ENCODE results near the gene EED. TPM values are rescaled to one million over a fixed set of nuclear protein-coding genes. Genes with fewer than 3 reads are reported as not detected.

The EED gene
- polyA plus RNA-seq, 1 donor = 28.0 TPM

- no peak for DNase-seq
Measured at GRCh38 chr11:86232556-86232955, 12.0 kb upstream of the EED start.

GRCh38 chr11:86234831-86235461 lies 9.6 kb upstream of the EED start:
- WGBS (ENCODE audit: insufficient coverage, low lambda C conversion rate) = 83% methylated on average over 1 of the region's 2 CpGs
- H3K4me1 ChIP-seq (ENCODE audit: control insufficient read depth, insufficient read depth, low read length) = no peaks in the 10 kb centered on the region

More at GRCh38 chr11:86232556-86232955, 12.0 kb upstream of the EED start:
- no peaks in the 10 kb centered on the region for H3K27me3 ChIP-seq (ENCODE audit: control insufficient read depth, insufficient read depth, low read length)
- H3K4me3 ChIP-seq (ENCODE audit: low read length) = no peak overlapping the region
- H3K36me3 ChIP-seq (ENCODE audit: control insufficient read depth, insufficient read depth, low read length) = no peaks in the 10 kb centered on the region
- H3K9me3 ChIP-seq (ENCODE audit: control insufficient read depth, low read depth, low read length) = no peaks in the 10 kb centered on the region
- no peak overlapping the region for H3K27ac ChIP-seq (ENCODE audit: low read length)
- H3K4me1 ChIP-seq (ENCODE audit: control insufficient read depth, insufficient read depth, low read length) = no peaks in the 10 kb centered on the region

DNA sequence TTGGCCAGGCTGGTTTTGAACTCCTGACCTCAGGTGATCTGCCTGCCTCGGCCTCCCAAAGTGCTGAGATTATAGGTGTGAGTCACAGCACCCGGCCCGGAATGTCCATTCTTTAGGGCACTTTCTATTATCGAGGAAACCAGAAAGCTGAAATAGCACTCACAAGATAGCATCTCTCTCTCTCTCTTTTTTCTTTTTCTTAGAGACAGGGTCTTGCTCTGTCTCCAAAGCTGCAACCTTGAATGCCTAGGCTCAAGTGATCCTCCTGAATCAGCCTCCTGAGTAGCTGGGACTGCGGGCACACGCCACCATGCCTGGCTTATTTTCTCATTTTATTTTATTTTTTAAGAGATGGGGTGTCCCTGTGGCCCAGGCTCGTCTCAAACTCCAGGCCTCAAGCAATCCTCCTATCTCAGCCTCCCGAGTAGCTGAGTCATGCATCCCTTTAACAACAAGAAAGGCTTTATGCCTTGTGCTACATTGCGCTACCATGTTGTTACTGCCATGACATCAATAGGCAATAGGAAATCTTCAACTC lies 7.2 kb upstream of the EED start:
- Histone ChIP-seq H3K27me3 (ENCODE audit: control insufficient read depth, insufficient read depth, low read length) (no peaks in the 10 kb centered on the region), H3K9me3 (ENCODE audit: control insufficient read depth, low read depth, low read length) (no peaks in the 10 kb centered on the region), H3K36me3 (ENCODE audit: control insufficient read depth, insufficient read depth, low read length) (no peaks in the 10 kb centered on the region), H3K4me1 (ENCODE audit: control insufficient read depth, insufficient read depth, low read length) (no peaks in the 10 kb centered on the region), H3K4me3 (ENCODE audit: low read length) (no peak overlapping the region), H3K27ac (ENCODE audit: low read length) (no peak overlapping the region)
- WGBS (ENCODE audit: insufficient coverage, low lambda C conversion rate) = 83% methylated on average over 1 of the region's 9 CpGs
- DNase-seq = no peak

More at GRCh38 chr11:86234831-86235461, 9.6 kb upstream of the EED start:
- Histone ChIP-seq H3K9me3 (ENCODE audit: control insufficient read depth, low read depth, low read length) (no peaks in the 10 kb centered on the region), H3K27me3 (ENCODE audit: control insufficient read depth, insufficient read depth, low read length) (no peaks in the 10 kb centered on the region), H3K36me3 (ENCODE audit: control insufficient read depth, insufficient read depth, low read length) (no peaks in the 10 kb centered on the region), H3K4me3 (ENCODE audit: low read length) (no peak overlapping the region), H3K27ac (ENCODE audit: low read length) (no peak overlapping the region)
- DNase-seq = no peak

DNA sequence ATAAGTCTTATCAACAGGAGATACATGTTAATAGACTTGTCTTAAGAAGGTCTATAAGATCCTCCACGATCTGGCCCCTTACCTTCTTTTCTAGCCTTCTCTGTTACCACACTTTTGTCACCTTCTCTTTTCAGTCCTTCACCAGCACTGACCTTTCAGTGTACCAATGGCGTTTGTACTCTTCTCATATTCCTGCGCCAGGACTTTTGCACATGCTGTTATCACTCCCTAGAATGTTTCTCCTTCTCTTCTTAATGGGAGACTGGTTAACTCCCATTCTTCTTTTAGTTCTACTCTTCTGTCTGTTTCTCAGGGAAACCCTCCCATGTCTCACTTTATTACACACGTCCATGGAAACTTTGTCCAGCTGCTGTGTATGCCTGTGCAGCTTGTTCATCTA lies 4.4 kb upstream of the EED start:
- no peak for DNase-seq
- H3K4me1 ChIP-seq (ENCODE audit: control insufficient read depth, insufficient read depth, low read length) = no peaks in the 10 kb centered on the region
- no peak overlapping the region for H3K4me3 ChIP-seq (ENCODE audit: low read length)
- no peaks in the 10 kb centered on the region for H3K9me3 ChIP-seq (ENCODE audit: control insufficient read depth, low read depth, low read length)
- no peaks in the 10 kb centered on the region for H3K27me3 ChIP-seq (ENCODE audit: control insufficient read depth, insufficient read depth, low read length)
- WGBS (ENCODE audit: insufficient coverage, low lambda C conversion rate) = 84% methylated on average over 3 of the region's 4 CpGs
- no peak overlapping the region for H3K27ac ChIP-seq (ENCODE audit: low read length)
- H3K36me3 ChIP-seq (ENCODE audit: control insufficient read depth, insufficient read depth, low read length) = no peaks in the 10 kb centered on the region

DNA sequence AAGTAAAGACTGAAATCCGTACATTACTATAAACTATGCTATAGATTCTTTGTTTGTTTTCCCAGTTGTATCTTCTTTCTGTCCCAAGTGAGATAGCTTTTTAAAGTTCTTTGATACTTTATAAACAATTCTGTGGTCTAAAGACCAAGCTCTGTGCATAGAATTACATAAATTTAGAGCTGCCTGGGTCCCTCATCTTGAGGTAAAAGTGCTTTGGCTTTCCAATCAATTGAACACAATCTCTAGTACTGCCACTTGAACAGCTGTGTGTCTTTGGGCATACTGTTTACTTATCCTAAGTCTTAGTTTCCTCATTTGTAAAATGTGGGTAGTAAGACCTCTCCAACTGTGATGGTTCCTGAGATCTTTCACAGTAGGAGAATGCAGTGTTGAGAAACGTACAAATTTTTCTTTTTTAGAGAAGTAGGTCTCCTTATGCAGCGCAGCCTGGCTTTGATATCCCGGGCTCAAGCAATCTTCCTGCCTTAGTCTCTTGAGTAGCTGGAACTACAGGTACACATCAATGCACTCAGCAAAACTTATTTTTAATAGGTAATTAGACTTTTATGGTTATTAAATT lies 2.5 kb upstream of the EED start:
- H3K9me3 ChIP-seq (ENCODE audit: control insufficient read depth, low read depth, low read length) = no peaks in the 10 kb centered on the region
- H3K36me3 ChIP-seq (ENCODE audit: control insufficient read depth, insufficient read depth, low read length) = no peaks in the 10 kb centered on the region
- no peaks in the 10 kb centered on the region for H3K27me3 ChIP-seq (ENCODE audit: control insufficient read depth, insufficient read depth, low read length)
- 100% methylated on average over 1 of the region's 4 CpGs for WGBS (ENCODE audit: insufficient coverage, low lambda C conversion rate)
- no peak overlapping the region for H3K4me3 ChIP-seq (ENCODE audit: low read length)
- H3K27ac ChIP-seq (ENCODE audit: low read length) = no peak overlapping the region
- H3K4me1 ChIP-seq (ENCODE audit: control insufficient read depth, insufficient read depth, low read length) = no peaks in the 10 kb centered on the region
- no peak for DNase-seq

DNA sequence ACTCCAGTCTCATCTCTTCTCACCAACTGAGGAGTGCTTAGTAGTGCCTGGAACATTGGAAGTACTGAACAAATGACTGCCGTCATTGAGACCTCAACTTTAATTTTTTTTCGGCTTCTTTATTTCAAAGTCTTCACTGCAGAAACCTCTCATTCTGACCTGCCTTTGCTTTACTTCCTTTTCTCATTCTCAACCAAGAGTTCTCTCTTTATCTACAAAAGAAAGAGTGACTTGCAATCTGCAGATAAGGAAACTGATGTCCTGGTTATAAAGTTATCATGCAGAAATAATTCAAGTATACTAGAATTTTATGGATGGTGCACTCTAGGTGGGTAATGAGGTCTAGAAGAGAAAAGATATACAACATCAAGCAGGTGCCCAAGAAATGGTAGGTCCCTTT lies 1.2 kb upstream of the EED start:
- DNase-seq = no peak
- no peak overlapping the region for H3K27ac ChIP-seq (ENCODE audit: low read length)
- no peaks in the 10 kb centered on the region for H3K36me3 ChIP-seq (ENCODE audit: control insufficient read depth, insufficient read depth, low read length)
- H3K4me1 ChIP-seq (ENCODE audit: control insufficient read depth, insufficient read depth, low read length) = no peaks in the 10 kb centered on the region
- H3K9me3 ChIP-seq (ENCODE audit: control insufficient read depth, low read depth, low read length) = no peaks in the 10 kb centered on the region
- no peaks in the 10 kb centered on the region for H3K27me3 ChIP-seq (ENCODE audit: control insufficient read depth, insufficient read depth, low read length)
- no peak overlapping the region for H3K4me3 ChIP-seq (ENCODE audit: low read length)
- 100% methylated on average over 1 of the region's 2 CpGs for WGBS (ENCODE audit: insufficient coverage, low lambda C conversion rate)

DNA sequence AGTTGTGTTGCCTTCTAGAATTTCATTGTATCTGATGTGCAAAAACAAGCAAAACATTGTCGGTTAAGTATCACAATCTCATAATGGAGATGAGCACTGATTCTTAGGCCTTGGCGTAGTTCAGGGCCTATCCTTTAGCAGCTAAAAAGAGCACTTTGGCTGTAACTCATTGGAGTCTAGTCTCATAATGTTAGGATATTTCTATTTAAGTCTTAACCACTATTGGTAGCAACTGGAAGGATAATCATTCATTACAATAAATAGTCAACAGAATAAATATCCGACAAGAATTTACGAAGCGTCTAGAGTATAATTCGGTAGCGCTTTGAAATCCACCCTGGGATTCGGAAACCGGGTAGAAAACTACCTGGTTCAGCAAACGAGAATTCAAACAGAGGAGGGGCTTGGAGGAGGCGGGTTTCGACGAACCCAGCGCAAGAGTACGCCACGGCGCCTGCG lies 461 bp upstream of the EED start:
- H3K4me1 ChIP-seq (ENCODE audit: control insufficient read depth, insufficient read depth, low read length) = no peaks in the 10 kb centered on the region
- 0% methylated on average over 1 of the region's 18 CpGs for WGBS (ENCODE audit: insufficient coverage, low lambda C conversion rate)
- no peaks in the 10 kb centered on the region for H3K36me3 ChIP-seq (ENCODE audit: control insufficient read depth, insufficient read depth, low read length)
- no peaks in the 10 kb centered on the region for H3K9me3 ChIP-seq (ENCODE audit: control insufficient read depth, low read depth, low read length)
- H3K27ac ChIP-seq (ENCODE audit: low read length) = peak overlapping the region; percentile 100
- H3K4me3 ChIP-seq (ENCODE audit: low read length) = peak overlapping the region; percentile 99
- H3K27me3 ChIP-seq (ENCODE audit: control insufficient read depth, insufficient read depth, low read length) = no peaks in the 10 kb centered on the region
- DNase-seq = peak; percentile 89 to 94

DNA sequence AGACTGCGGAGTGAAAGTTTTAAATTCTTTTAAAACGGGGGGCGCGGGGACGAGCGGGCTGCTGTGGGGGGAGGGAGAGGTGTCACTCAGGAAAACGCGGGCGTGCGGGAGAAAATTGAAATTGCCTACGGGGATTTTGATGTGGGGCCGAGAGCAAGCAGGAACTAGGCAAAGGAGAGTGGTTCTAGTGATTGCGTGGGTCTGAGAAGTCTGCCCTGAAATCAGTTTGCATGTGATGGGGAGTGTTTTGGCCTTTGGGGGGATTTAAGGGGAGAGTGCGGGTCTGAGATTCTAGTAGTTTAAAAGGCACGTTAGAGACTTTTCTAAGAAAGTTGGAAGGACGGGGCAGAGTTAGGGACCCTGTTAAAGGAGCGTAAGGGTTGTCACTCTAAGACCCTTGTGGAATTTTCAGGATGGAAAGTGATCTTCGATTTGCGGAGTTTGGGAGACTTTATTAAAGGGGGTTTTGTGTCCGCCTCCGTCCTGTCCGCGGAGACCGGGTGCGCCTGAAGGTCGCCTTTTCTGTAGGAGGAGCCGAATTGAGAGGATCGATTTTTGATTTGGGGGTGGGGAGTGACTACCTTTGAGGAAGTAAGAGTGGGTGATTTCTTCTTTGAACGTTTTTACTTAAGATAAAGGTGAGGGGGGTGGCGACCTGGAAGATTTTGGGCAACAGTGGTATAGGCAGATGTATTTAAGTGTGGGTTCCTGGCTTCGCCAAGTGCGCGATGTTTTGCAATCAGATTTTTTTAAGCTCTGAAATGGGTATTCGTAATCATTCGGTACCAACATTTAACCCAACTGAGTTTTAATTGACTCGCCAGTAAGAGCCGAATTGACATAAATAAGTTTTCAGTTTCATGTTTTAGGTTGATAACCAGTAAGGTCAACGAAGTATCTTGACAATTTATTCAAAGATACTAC lies 1.1 kb downstream of the EED start:
- no peak for DNase-seq

GRCh38 chr11:86246293-86246675 lies 1.7 kb downstream of the EED start:
- DNase-seq = no peak
- WGBS (ENCODE audit: insufficient coverage, low lambda C conversion rate) = 71% methylated on average over 4 of the region's 5 CpGs
- Histone ChIP-seq H3K27me3 (ENCODE audit: control insufficient read depth, insufficient read depth, low read length) (no peaks in the 10 kb centered on the region), H3K36me3 (ENCODE audit: control insufficient read depth, insufficient read depth, low read length) (no peaks in the 10 kb centered on the region), H3K4me3 (ENCODE audit: low read length) (peak overlapping the region; percentile 99), H3K27ac (ENCODE audit: low read length) (no peak overlapping the region), H3K9me3 (ENCODE audit: control insufficient read depth, low read depth, low read length) (no peaks in the 10 kb centered on the region), H3K4me1 (ENCODE audit: control insufficient read depth, insufficient read depth, low read length) (no peaks in the 10 kb centered on the region)

More for the DNA sequence above, 1.1 kb downstream of the EED start:
- WGBS (ENCODE audit: insufficient coverage, low lambda C conversion rate) = 4% methylated on average over 6 of the region's 38 CpGs
- Histone ChIP-seq H3K36me3 (ENCODE audit: control insufficient read depth, insufficient read depth, low read length) (no peaks in the 10 kb centered on the region), H3K27ac (ENCODE audit: low read length) (peak overlapping the region; percentile 100), H3K9me3 (ENCODE audit: control insufficient read depth, low read depth, low read length) (no peaks in the 10 kb centered on the region), H3K4me1 (ENCODE audit: control insufficient read depth, insufficient read depth, low read length) (no peaks in the 10 kb centered on the region), H3K4me3 (ENCODE audit: low read length) (peak overlapping the region; percentile 99), H3K27me3 (ENCODE audit: control insufficient read depth, insufficient read depth, low read length) (no peaks in the 10 kb centered on the region)

- Histone ChIP-seq H3K27me3 (ENCODE audit: control insufficient read depth, insufficient read depth, low read length) (no peaks in the 10 kb centered on the region), H3K36me3 (ENCODE audit: control insufficient read depth, insufficient read depth, low read length) (peaks cover 1% of the 10 kb centered on the region), H3K9me3 (ENCODE audit: control insufficient read depth, low read depth, low read length) (no peaks in the 10 kb centered on the region), H3K4me1 (ENCODE audit: control insufficient read depth, insufficient read depth, low read length) (no peaks in the 10 kb centered on the region), H3K4me3 (ENCODE audit: low read length) (no peak overlapping the region), H3K27ac (ENCODE audit: low read length) (no peak overlapping the region)
- DNase-seq = no peak
- WGBS (ENCODE audit: insufficient coverage, low lambda C conversion rate) = no CpG with 5 or more reads among the region's 1 CpG
Measured at GRCh38 chr11:86247608-86248007, 3.1 kb downstream of the EED start.
